ENCODE measurements around the gene MBP.

MBP gene

DNA sequence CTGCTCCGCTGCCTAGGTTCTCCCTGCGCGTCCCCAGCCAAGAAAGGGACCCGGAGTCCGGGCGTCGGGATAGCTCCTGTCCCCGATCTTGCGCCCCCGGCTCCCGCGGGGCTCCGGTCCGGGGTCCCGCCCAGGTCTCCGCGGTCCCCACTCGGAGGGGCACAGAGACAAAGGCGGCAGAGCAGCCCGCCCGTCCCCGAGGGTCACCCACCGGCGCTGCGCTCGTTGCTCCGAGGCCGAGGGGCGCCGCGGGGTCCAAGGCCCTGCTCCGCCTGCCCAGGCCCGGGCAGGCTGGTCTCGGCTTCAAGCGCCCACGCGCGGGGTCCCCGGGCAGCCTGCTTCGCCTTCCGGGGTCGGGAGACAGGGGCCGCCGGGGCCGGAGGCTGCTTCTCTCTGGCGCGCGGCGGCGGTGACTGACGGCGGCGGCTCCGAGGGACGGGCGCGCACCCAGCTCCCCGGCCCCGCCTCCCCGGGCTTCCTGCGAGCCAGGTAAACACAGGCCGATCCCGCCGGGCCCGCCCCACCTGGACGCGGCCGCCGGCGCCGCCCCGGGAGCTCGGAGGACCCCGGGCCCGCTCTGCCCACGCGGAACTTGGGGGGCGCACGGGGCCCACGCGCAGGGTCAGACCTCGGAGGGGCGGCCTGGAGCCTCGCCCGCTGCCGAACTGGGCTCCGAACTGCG lies at the start of gene MBP:
Gene MBP (minus strand): TSS at position 415 of the 682 bp plus-strand sequence. CDS start 27,522 bp downstream, outside the sequence.
- peak; percentile 71 to 80 for DNase-seq

DNA sequence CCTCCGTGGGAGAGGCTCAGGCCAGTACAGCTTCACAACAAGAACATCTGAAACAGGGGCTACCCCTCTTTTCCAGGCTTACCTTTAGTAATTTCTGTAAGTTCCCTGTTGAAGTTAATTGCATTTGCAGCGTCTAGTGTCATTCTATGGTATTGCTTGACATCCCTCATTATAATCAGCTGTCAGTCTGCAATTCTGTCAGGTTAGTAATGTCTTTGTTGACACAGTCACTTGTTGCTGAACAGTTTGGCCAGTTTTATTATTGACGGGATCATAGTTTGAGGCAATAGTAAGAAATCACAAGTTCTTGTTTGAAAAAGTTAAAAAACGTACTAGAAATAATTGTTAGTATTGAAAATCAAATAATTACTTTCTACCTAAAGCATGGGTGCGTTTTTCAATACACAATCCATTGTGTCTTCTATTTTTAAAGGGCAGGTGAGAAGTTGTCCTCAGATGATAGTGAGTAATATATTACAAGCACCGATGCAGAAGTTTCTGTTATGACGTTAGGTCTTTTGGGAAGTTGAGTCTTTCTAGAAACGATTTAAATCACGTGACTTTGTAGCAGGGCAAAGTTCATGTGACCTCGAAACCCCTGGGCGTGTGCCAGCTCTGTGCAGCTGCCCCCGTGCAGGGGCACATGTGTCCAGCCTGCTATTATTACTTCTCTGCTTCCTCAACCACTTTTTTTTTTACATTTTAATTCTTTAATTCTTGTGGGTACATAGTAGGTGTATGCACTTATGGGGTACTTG lies 49.5 kb upstream of the MBP start:
- DNase-seq: no peak

DNA sequence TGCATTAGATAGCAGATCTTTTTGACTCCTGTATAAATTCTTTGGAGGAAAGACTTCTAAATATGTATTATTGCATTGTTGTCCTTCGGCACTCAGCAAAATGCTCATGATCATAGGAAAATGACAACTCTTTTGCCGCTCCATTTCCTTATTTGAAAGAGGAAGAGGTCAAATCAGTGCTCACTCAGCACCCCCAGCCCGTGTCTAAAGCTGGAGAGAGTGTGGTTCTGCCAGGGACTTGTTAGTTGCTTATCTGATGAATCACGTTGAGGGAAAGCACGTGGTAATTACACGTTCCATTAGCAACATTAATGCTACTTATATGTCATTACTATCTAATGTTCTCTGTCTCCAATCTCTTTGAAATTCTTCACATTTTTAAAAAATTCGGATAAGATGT lies 46.0 kb upstream of the MBP start:
- no peak for DNase-seq

DNA sequence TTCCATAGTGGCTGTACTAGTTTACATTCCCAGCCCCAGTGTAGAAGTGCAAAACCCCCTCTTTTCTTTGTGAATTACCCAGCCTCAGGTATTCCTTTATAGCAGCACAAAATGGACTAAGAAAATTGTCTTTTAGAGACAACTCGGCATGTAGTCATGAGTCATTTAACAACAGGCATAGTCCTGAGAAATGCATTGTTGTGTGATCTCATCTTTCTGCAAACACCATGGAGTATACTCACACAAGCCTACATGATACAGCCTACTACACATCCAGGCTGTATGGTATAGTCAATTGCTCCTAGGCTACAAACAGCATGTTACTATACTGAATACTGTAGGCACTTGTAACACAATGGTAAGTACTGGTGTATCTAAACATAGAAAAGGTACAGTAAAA lies 44.4 kb upstream of the MBP start:
- DNase-seq: no peak

DNA sequence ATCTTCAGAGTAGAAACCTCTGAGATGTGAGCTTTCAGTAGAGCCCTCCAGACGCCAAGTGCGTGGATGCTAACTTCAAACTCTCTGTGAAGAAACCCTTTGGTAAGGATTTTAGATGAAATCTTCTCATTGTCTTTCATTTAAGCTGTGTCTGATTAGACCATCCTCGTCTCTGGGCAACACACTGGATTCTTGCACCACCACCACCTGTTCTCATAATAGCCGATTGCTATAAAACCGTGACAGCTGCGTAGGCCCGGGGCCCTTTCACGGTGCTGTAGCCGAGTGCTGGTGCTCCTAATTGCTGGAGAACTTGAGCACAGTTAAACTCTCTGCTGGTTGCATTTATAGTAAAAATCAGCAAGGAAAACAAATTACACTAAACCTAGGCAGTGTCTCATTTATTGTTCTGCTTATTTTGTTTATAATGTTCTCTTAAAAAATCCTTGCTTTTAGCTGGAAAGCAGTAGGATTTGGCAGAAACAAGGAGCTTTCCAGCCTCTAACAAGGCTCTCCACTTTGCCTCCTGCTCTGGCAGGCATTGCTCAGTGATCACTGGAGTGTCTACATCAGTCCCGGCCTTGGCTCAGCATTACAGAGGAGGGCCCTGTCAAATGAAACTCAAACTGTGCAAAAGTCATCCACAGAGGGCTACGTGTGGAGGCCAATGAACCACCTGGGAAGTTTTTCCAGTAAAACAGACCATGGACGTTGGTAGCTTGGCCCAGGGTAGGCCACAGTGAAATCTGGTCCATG lies 40.9 kb upstream of the MBP start:
- no peak for DNase-seq

DNA sequence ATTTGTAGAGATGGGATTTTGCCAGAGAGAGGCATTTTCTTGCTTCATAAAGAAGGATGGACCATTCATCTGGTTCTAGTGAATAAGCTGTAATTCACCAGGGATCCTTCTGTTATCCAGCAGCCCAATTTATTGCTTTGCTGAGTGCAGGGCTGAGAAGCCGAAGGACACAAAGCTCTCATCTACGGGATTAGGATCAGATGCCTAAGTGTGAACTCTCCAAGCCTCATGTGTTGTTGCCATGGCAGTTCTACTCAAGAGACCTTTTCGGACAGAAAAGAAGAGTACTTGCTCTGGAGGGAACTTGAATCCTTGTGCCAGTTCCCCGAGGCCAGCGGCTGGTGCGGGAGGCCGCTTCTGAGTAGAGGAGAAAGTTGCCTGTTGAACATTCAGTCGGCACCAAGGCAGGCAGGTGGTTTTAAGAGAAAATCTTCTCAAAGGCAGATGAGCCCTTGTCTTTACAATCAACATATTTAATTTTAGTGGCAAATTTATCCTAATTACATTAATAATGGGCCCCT lies 38.4 kb upstream of the MBP start:
- DNase-seq: no peak

DNA sequence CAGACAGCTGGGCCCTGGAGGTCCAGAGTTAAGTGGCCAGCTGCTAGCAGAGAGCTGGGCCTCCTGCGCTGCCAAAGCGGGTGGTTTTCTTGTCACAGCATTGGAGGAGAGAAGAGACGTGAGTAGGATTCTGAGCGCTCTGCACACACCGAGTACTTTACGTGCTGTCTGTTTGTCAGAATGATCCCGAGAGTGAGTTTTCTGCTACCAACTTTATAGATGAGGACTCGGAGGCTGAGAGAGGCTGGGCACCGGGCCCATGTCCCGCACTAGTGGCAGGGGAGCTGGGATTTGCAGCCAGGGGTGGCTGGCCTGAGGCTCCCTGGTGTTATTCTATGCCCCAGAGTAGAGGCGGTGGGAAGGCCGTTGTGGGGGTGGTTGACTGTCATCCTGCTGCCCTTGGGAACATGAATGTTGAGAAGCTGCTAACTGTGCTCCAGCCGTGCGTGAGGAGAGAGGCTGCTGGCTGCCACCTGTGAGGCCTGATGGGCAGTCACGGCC lies 36.3 kb upstream of the MBP start:
- no peak for DNase-seq

DNA sequence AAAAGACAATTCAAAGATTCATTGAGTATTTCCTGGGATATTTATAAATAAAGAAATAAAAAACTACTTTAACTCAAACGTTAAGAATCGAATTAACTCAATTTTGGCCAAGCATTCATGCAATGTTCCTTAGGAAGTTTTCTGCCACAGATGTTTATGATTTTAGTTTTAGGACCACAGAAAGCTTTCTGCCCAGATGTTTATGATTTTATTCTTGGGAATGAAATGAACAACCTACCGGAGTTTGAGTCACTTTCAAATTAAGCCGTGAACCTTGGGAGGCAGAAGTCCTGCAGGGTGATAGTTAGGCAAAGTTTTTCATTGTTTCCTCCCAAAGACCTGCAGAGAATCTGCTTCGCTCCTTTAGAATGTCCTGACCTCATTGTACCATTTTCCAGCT lies 34.7 kb upstream of the MBP start:
- DNase-seq: no peak

DNA sequence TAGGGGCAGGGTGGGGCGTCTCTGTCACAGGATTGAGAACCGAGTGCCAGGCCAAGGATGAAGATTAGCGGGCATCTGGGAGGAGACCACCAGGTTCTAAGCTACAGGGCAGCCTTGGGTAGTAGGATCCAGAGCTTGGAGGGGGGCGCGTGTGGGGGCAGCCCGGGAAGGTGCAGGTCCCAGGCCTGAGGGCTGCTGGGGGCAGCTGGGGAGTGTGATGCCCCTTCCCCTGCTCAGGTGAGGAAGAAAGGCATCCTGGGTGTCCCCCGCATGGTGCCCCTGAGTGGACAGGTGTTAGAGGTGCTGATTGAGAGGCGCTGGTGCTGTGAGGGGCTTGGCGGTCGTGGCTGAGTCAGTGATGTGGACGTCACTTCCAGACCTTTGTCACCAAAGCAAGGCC lies 33.9 kb upstream of the MBP start:
- DNase-seq: no peak

DNA sequence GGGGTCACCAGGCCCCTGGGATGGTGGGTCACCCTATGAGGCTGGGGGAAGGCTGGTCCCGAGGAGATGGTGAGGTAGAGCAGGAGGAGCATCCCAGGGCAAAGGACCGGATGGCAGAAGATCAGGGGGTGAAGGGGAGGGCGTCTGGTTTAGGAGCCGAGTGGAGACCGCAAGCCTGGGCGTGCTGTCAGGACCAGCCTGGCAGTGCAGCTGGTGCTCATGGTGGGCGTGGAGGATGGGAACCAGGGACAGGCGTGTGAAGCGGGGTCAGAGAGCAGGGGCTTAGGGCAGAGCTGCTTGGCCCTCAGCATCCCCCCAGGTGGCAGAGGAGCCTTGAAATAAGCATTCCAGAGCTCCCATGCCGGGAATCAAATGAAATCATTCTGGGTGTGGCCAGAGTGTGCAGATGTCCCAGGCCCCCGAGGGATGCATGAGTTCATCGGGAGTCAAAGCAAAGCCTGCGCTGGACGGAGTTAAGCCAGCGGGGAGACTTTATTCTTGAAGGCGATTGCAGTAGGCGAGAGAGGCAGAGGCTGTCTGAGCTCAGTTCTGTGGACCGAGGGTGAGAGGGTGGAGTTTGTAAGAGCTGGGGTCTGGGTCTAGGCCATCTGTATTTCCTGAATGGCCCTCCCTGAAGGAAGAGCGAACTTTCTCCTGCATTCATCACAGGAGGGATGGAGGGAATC lies 33.1 kb upstream of the MBP start:
- no peak for DNase-seq

DNA sequence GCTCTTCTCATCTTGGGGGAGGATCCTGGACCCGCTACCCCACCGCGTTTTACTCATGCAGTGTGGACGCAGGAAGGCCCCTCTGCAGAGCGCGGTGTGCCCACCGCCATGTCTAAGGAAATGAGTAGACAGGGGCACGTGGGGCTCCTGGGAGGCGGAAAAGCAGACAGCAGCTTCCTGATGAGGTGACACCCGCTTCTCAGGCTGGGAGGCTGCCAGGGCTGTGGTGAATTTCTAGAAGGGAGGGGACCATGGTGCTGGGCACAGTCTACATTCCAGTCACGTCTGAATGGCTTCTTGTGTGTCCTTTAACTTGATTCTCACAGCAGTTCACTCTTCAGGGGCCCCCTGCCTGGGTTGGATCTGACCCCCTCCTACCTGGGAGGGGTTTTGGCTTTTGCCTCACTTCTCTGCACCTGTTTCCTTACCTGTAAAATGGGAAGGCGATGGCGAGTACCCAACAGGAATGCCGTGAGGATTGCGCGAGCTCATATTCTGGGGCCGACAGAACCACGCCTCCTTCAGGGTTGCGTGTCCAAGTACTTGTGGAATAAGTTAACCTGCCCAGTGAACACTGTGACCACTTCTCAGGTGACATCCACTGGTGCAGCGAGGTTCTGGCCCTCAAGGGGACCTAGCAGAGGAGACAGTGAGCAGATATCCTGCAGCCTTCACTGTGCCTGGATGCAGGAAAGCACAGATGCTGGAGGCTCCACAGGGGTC lies 32.3 kb upstream of the MBP start:
- no peak for DNase-seq

DNA sequence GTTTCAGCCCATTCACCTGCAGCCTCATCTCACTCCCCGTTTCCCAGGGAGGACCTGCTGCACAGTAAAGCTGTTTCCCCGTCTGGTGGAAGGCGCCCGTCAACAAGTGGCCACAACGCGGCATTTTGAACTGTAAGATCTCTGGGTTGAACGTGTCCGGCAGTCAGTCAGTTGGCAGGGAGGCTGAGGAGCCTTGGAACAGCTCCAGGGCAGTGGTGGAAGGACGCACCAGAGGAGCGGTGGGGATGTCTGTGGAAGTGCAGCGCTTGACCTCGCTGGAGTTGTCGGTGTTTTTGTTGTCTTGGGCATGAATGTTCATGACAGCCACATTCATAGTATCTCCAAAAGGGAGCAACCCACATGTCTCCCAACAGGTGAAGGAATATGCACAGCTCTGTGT lies 31.4 kb upstream of the MBP start:
- no peak for DNase-seq

DNA sequence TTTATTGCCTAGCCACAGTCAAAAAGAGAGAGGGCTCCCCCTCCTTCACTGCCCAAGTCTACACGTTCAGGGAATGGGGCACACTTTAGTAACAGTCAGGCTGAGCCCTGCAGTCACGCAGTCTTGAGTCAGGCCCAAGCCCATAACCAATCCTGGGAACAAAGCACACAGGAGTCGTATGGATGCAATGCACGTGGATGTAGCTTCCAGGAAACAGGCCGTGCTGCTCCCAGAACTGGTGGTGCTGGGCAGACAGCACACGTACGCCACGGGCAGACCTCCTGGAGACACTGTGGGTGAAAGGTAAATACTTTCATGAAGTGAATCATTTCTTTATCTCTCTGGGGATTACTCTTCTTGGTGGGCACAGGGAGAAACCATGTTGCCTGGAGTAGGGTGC lies 30.0 kb upstream of the MBP start:
- DNase-seq: no peak

DNA sequence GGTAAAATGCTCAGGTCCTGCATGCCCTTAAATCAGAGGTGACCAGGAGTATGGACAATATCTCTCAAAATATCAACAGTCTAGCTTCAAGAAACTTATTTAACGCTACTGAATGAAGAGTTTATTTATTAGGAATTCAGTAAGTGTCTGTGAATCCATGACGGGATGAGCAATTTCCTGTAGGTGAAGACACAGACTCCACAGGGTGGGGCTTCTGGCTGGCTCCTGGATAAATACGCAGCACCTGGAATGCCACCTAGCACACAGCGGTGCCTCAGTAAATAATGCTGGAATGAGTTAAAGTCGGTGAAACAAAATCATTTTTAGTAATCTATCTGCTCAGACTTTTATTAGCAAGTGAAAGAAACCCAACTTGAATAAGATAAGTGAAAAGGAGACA lies 29.4 kb upstream of the MBP start:
- no peak for DNase-seq

DNA sequence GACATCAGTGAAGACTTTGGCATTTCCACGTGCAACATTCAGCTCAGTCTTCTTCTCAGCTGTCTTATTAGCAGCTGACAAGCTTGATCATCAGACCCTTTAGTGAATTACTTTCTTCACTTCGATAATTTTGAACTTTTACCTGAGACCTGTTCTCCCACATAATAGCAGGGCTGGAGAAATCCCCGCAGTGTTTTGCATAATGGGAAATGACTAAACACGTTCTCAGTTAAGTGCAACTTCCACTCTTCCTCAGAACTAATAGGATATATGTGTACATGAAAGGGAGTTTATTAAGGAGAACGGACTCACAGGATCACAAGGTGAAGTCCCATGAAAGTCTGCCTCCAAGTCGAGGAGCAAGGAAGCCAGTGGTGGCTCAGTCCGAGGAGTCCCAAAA lies 28.8 kb upstream of the MBP start:
- DNase-seq: no peak

DNA sequence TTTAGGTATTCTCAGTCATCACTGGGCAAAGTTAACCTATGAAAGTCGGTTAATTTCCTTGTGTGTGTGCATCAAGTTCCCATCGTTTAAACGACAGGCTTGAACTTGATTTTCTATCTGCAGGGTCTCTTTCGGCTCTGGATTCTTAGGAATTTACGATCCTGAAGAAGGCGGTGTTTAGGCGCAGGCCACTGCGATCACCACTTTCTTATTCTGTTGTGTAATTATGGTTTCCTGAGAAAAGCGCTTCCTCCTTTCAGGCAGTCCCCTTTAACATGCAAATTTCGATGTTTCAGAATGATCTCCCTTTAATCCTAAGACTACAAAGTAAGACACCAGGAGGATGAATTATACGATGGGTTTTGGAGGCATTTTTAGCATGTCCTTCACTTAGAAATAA lies 27.9 kb upstream of the MBP start:
- DNase-seq: no peak

DNA sequence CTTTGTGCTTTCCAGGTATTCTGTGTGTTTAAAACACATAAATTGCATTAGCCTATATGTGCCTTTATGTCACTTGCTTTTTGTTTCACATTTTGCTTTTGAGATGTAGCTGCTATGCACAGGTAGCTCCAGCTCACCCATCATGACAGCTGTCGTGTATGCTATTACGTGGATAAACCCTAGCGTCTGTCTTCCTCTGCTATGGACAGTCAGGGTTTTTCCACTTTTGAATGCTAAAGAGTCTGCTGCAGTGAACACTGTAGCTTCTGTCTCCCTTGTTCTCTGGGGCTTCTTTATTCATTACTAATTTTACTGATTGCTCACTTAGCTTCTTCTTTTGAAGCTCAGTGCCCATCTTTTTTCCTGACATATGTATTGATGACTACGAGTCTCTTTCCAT lies 24.7 kb upstream of the MBP start:
- no peak for DNase-seq

DNA sequence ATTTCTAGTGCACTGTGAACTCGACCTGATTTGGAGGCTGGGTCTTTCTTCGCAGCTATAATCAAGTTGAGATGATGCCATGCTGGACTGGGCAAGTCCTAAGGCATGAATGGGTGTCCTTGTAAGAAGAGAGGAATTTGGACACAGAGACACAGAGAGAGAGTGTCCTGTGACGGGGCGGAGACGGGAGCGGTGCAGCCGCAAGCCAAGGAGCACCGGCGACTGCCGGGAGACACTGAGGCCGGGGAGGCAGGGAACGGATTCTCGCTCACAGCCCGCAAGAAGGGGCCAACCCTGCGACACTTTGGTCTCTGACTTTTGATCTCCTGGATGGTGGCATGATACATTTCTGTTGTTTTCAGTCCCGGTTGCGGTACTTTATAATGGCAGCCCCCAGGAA lies 22.4 kb upstream of the MBP start:
- no peak for DNase-seq

DNA sequence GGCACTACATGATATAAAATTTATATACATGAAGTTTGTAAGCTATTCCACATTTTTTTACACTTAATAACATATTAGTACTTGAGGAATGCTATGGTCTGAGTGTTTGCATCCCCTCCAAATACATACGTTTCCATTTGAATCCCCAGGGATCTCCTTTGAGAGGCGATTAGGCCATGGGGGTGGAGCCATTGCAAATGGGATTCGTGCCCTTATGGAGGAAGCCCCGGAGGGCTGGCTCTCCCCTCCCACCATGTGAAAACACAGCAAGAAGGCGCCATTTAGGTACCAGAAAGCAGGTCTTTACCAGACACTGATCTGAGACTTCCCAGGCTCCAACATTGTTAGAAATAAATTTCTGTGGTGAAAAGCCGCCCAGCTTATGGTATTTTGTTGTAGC lies 20.8 kb upstream of the MBP start:
- no peak for DNase-seq

DNA sequence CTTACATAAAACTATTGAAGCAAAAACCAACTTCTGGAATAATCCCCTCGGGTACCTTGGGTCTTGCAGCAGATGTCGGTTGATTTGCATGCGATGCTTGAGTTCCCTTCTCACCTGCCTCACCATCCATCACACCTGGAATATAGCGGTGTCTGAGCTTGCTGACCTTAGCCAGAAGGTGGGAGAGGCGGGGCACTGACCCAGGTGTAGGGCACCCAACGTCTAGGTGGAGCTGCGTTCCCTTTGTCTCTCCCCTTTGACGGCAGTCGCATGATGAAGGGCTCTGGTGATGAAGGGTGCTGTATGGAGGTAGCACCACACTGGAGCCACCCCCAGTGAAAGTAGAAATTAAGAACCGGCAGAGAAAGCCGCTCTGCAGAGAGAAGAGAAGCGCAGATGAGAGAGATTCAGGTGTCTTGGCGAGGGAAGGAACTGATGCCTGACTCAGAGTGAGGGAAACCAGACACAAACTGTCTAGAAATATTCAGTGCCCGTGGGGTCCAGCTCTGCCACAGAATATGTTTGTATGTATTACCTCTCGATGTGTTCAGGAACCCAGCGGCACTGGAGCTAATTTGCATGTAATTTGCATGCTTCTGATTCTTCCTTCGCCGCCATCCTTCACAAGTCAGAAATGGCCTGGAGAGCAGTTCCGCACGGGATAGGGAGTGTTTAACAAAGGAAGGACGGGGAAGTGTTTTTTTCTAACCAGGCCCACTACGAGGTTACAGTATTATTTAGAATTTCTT lies 19.4 kb upstream of the MBP start:
- no peak for DNase-seq

DNA sequence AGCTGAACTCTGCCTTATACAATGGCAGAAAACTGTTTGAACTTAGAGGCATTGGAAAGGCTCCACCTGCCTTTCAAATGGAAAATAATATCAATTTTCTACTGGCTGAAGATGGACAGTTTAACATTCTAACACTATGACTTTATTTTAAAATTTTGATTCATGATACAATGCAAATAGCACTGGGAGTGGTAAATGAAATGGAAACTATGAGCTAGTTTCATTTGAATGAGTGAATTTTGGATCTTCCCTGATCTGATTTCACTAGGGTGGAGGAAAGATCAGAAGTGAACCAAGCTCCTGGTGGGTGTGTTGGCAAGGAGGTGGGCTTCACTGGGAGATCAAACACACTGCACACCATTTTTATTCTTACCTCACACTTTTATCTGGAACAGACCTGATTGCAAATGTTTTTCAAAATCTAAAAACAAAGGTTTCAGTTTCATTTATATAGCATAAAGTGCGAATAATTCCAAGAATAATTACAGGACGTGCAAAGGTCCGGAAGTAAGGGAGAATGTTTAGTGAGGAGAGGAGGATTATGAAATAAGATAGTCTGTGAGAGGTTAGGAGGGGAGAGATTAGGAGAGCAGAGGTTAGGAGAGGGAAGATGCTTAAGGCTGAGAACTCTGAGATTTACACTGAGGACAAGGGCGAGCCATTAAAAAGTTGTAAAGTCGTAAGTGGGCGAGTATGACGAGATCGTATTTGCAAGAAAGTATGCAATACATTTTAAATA lies 18.6 kb upstream of the MBP start:
- no peak for DNase-seq

Measured in stimulated activated CD4-positive, alpha-beta T cell treated with anti-CD3 and anti-CD28 coated beads, Interleukin-2, amount 100 ng/mL, for 24 hours (primary cell).